Smooth muscle cell of the brain vasculature (primary cell): ENCODE measurements around the gene CXCR5.

Source experiments
- DNase-seq: peaks from one replicate; pipeline ENCODE4 v3.0.0-alpha.2; 2012; ENCODE audit warnings: low read depth, low spot score

The CXCR5 gene

GRCh38 chr11:118876286-118876685 is 7.4 kb upstream of the CXCR5 start:
- no peak for DNase-seq

- DNase-seq: no peak
Observed at GRCh38 chr11:118877487-118878162, 6.1 kb upstream of the CXCR5 start.

- no peak for DNase-seq
Observed at GRCh38 chr11:118878163-118878563, 5.5 kb upstream of the CXCR5 start.

GRCh38 chr11:118881228-118881627 is 2.5 kb upstream of the CXCR5 start:
- DNase-seq: no peak

- DNase-seq: no peak
Observed at GRCh38 chr11:118882491-118882890, 1.2 kb upstream of the CXCR5 start.

GRCh38 chr11:118883004-118883367 is 706 bp upstream of the CXCR5 start:
- no peak for DNase-seq

- DNase-seq: no peak
Observed at GRCh38 chr11:118884875-118885274, 1.2 kb downstream of the CXCR5 start.

- DNase-seq: no peak
Observed at GRCh38 chr11:118885319-118885718, 1.6 kb downstream of the CXCR5 start.

GRCh38 chr11:118885831-118886565 is 2.3 kb downstream of the CXCR5 start:
- no peak for DNase-seq

- no peak for DNase-seq
Observed at GRCh38 chr11:118886681-118887111, 3.0 kb downstream of the CXCR5 start.

- DNase-seq: no peak
Observed at GRCh38 chr11:118887206-118887605, 3.5 kb downstream of the CXCR5 start.

- no peak for DNase-seq
Observed at GRCh38 chr11:118888398-118888797, 4.7 kb downstream of the CXCR5 start.

GRCh38 chr11:118889797-118890196 is 6.1 kb downstream of the CXCR5 start:
- DNase-seq: no peak

- no peak for DNase-seq
Observed at GRCh38 chr11:118892514-118892913, 8.8 kb downstream of the CXCR5 start.

- DNase-seq: no peak
Observed at GRCh38 chr11:118892964-118893363, 9.3 kb downstream of the CXCR5 start.

GRCh38 chr11:118893662-118894061 is 10.0 kb downstream of the CXCR5 start:
- no peak for DNase-seq

GRCh38 chr11:118894192-118894591 is 10.5 kb downstream of the CXCR5 start:
- no peak for DNase-seq

GRCh38 chr11:118895093-118896039 is 11.7 kb downstream of the CXCR5 start:
- no peak for DNase-seq

GRCh38 chr11:118896472-118896913 is 12.8 kb downstream of the CXCR5 start:
- no peak for DNase-seq

- no peak for DNase-seq
Observed at GRCh38 chr11:118896921-118897591, 13.4 kb downstream of the CXCR5 start.

GRCh38 chr11:118897721-118898310 is 14.1 kb downstream of the CXCR5 start:
- no peak for DNase-seq
